ENCODE results near the gene CREG1.

The CREG1 gene

GRCh38 chr1:167510881-167511280 lies 42.7 kb downstream of the CREG1 start:
- TF ChIP-seq CTCF (IDR thresholded peaks at IDR 0.05; ENCODE audit: low read depth, low read length, poor library complexity, severe bottlenecking) (no peak), EZH2phosphoT487 (IDR thresholded peaks at IDR 0.05; ENCODE audit: borderline replicate concordance, low read length) (no peak)

GRCh38 chr1:167510244-167510643 lies 43.3 kb downstream of the CREG1 start:
- H3F3A ChIP-seq (ENCODE audit: control insufficient read depth, insufficient read depth) = no peaks in the 10 kb centered on the region
- H4K20me1 ChIP-seq (ENCODE audit: control insufficient read depth, insufficient read depth, low read depth, low read length) = no peaks in the 10 kb centered on the region
- no peaks in the 10 kb centered on the region for H3K79me2 ChIP-seq (ENCODE audit: control insufficient read depth, low read length)
- no peaks in the 10 kb centered on the region for H3K9me2 ChIP-seq (replicated peaks; ENCODE audit: control insufficient read depth, low read length)
- no peak overlapping the region for H3K27ac ChIP-seq (ENCODE audit: low read depth, low read length)
- no peaks in the 10 kb centered on the region for H3K9me3 ChIP-seq (ENCODE audit: control insufficient read depth, insufficient read depth, low read length)
- H3K4me2 ChIP-seq (ENCODE audit: low read length) = no peak overlapping the region
- no peaks in the 10 kb centered on the region for H3K27me3 ChIP-seq (ENCODE audit: control insufficient read depth, low read length)
- no peaks in the 10 kb centered on the region for H3K36me3 ChIP-seq (ENCODE audit: control insufficient read depth, low read length)
- H3K4me3 ChIP-seq (ENCODE audit: low read length) = no peak overlapping the region
- no peak for TF ChIP-seq CTCF (IDR thresholded peaks at IDR 0.05; ENCODE audit: low read depth, low read length, poor library complexity, severe bottlenecking)
- TF ChIP-seq EZH2phosphoT487 (IDR thresholded peaks at IDR 0.05; ENCODE audit: borderline replicate concordance, low read length) = no peak
- peaks cover 6% of the 10 kb centered on the region; the same call in 1 of the 2 replicates for H3K4me1 ChIP-seq (ENCODE audit: control insufficient read depth, low read length)

More at GRCh38 chr1:167510881-167511280, 42.7 kb downstream of the CREG1 start:
- H3K27ac ChIP-seq (ENCODE audit: low read depth, low read length) = no peak overlapping the region
- H3K9me3 ChIP-seq (ENCODE audit: control insufficient read depth, insufficient read depth, low read length) = no peaks in the 10 kb centered on the region
- H3K36me3 ChIP-seq (ENCODE audit: control insufficient read depth, low read length) = no peaks in the 10 kb centered on the region
- H4K20me1 ChIP-seq (ENCODE audit: control insufficient read depth, insufficient read depth, low read depth, low read length) = no peaks in the 10 kb centered on the region
- H3F3A ChIP-seq (ENCODE audit: control insufficient read depth, insufficient read depth) = no peaks in the 10 kb centered on the region
- no peaks in the 10 kb centered on the region for H3K79me2 ChIP-seq (ENCODE audit: control insufficient read depth, low read length)
- peaks cover 6% of the 10 kb centered on the region; the same call in 1 of the 2 replicates for H3K4me1 ChIP-seq (ENCODE audit: control insufficient read depth, low read length)
- H3K4me2 ChIP-seq (ENCODE audit: low read length) = no peak overlapping the region
- H3K9me2 ChIP-seq (replicated peaks; ENCODE audit: control insufficient read depth, low read length) = no peaks in the 10 kb centered on the region
- H3K4me3 ChIP-seq (ENCODE audit: low read length) = no peak overlapping the region
- no peaks in the 10 kb centered on the region for H3K27me3 ChIP-seq (ENCODE audit: control insufficient read depth, low read length)

- TF ChIP-seq CTCF (IDR thresholded peaks at IDR 0.05; ENCODE audit: low read depth, low read length, poor library complexity, severe bottlenecking) (no peak), EZH2phosphoT487 (IDR thresholded peaks at IDR 0.05; ENCODE audit: borderline replicate concordance, low read length) (no peak)
- H3K4me1 ChIP-seq (ENCODE audit: control insufficient read depth, low read length) = peaks cover 6% of the 10 kb centered on the region; the same call in 1 of the 2 replicates
- no peaks in the 10 kb centered on the region for H3K9me2 ChIP-seq (replicated peaks; ENCODE audit: control insufficient read depth, low read length)
- no peak overlapping the region for H3K4me2 ChIP-seq (ENCODE audit: low read length)
- no peaks in the 10 kb centered on the region for H3K9me3 ChIP-seq (ENCODE audit: control insufficient read depth, insufficient read depth, low read length)
- no peak overlapping the region for H3K27ac ChIP-seq (ENCODE audit: low read depth, low read length)
- no peaks in the 10 kb centered on the region for H3K36me3 ChIP-seq (ENCODE audit: control insufficient read depth, low read length)
- no peaks in the 10 kb centered on the region for H3K27me3 ChIP-seq (ENCODE audit: control insufficient read depth, low read length)
- no peaks in the 10 kb centered on the region for H3F3A ChIP-seq (ENCODE audit: control insufficient read depth, insufficient read depth)
- H3K4me3 ChIP-seq (ENCODE audit: low read length) = no peak overlapping the region
- no peaks in the 10 kb centered on the region for H4K20me1 ChIP-seq (ENCODE audit: control insufficient read depth, insufficient read depth, low read depth, low read length)
- H3K79me2 ChIP-seq (ENCODE audit: control insufficient read depth, low read length) = no peaks in the 10 kb centered on the region
Observed at GRCh38 chr1:167509587-167509986, 44.0 kb downstream of the CREG1 start.
